ENCODE measurements around the gene AFTPH. TPM values are rescaled to one million over a fixed set of nuclear protein-coding genes. Genes with fewer than 3 reads are reported as not detected.

Gene AFTPH
- polyA plus RNA-seq, 1 of the 3 experiments (the other 2 are of a cell fraction), result 7.4 TPM

DNA sequence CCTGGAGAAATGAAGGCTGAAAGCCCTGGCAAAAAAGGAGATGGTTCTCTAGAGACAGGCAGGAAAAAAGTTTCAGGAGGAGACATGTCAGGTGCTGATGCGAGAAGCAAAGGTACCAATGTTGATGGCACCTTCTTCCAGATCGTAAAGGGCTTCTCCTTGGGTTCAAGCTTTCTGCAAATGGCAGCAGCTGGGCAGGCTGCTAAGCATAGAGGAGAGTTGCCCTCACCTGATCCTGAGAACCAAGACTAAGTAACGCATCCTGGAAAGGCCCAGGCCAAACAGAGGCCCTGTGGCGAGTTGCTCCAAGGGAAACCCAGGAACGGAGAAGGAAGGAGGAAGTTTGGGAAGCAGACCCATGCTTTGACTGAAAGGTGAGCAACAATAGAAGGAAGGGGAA lies 23.6 kb upstream of the AFTPH start:
- ChIA-PET CTCF (interaction anchor here (1.7 to 4.9 kb wide), 3 partner anchors 13 to 169 kb away, joined by 4 to 30 read pairs (median 5); no protein-coding TSS in a partner anchor), POLR2A (no interaction called here)
- Histone ChIP-seq H3K9ac (no peak overlapping the region), H3K36me3 (replicated peaks in 1 of 2; ENCODE audit: control insufficient read depth in 1 of 2, insufficient read depth in 2 of 2, low read length in 1 of 2) (no peaks in the 10 kb centered on the region), H3K27me3 (ENCODE audit: insufficient read depth) (peaks cover 5% of the 10 kb centered on the region; the same call in 1 of the 2 replicates), H3K4me3 (ENCODE audit: low read depth in 2 of 2, low read length in 1 of 2) (no peak overlapping the region), H3K27ac (ENCODE audit: low read depth in 2 of 2, low read length in 1 of 2) (no peak overlapping the region), H3K4me2 (no peak overlapping the region), H3K9me3 (no peaks in the 10 kb centered on the region), H4K20me1 (ENCODE audit: insufficient read depth) (no peaks in the 10 kb centered on the region), H3K79me2 (ENCODE audit: insufficient read depth) (no peaks in the 10 kb centered on the region), H2AFZ (ENCODE audit: low read depth) (no peak overlapping the region), H3K4me1 (ENCODE audit: control insufficient read depth in 1 of 2, insufficient read depth in 2 of 2, low read depth in 1 of 2, low read length in 1 of 2) (no peaks in the 10 kb centered on the region), H3K9me2 (no peaks in the 10 kb centered on the region), H3F3A (replicated peaks; ENCODE audit: insufficient read depth) (no peaks in the 10 kb centered on the region)
- TF ChIP-seq, protein P1, sequence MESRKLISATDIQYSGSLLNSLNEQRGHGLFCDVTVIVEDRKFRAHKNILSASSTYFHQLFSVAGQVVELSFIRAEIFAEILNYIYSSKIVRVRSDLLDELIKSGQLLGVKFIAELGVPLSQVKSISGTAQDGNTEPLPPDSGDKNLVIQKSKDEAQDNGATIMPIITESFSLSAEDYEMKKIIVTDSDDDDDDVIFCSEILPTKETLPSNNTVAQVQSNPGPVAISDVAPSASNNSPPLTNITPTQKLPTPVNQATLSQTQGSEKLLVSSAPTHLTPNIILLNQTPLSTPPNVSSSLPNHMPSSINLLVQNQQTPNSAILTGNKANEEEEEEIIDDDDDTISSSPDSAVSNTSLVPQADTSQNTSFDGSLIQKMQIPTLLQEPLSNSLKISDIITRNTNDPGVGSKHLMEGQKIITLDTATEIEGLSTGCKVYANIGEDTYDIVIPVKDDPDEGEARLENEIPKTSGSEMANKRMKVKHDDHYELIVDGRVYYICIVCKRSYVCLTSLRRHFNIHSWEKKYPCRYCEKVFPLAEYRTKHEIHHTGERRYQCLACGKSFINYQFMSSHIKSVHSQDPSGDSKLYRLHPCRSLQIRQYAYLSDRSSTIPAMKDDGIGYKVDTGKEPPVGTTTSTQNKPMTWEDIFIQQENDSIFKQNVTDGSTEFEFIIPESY (IDR thresholded peaks at IDR 0.05; ENCODE audit: borderline replicate concordance, low read depth), result no peak
- TF ChIP-seq, protein P2, sequence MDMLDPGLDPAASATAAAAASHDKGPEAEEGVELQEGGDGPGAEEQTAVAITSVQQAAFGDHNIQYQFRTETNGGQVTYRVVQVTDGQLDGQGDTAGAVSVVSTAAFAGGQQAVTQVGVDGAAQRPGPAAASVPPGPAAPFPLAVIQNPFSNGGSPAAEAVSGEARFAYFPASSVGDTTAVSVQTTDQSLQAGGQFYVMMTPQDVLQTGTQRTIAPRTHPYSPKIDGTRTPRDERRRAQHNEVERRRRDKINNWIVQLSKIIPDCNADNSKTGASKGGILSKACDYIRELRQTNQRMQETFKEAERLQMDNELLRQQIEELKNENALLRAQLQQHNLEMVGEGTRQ (IDR thresholded peaks at IDR 0.05; ENCODE audit: borderline replicate concordance, low read depth, low read length), result no peak
- TF ChIP-seq FOSL2 (IDR thresholded peaks at IDR 0.05; ENCODE audit: borderline replicate concordance, low read depth), result no peak
- TF ChIP-seq GABPA (IDR thresholded peaks at IDR 0.05; ENCODE audit: low read depth), result no peak
- TF ChIP-seq MAX (IDR thresholded peaks at IDR 0.05; ENCODE audit: low read depth), result no peak
- TF ChIP-seq RAD21 (IDR thresholded peaks at IDR 0.05; ENCODE audit: low read length), result no peak
- no peak for TF ChIP-seq RFX5 (IDR thresholded peaks at IDR 0.05; ENCODE audit: low read length)
- no peak for TF ChIP-seq FOXM1 (IDR thresholded peaks at IDR 0.05; ENCODE audit: low read depth)
- TF ChIP-seq CTCF (IDR thresholded peaks at IDR 0.05), result no peak
- TF ChIP-seq, protein P3, sequence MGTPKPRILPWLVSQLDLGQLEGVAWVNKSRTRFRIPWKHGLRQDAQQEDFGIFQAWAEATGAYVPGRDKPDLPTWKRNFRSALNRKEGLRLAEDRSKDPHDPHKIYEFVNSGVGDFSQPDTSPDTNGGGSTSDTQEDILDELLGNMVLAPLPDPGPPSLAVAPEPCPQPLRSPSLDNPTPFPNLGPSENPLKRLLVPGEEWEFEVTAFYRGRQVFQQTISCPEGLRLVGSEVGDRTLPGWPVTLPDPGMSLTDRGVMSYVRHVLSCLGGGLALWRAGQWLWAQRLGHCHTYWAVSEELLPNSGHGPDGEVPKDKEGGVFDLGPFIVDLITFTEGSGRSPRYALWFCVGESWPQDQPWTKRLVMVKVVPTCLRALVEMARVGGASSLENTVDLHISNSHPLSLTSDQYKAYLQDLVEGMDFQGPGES (IDR thresholded peaks at IDR 0.05; ENCODE audit: low read depth, low read length), result no peak
- TF ChIP-seq YY1 (IDR thresholded peaks at IDR 0.05; ENCODE audit: low read depth), result no peak
- TF ChIP-seq TAF1 (IDR thresholded peaks at IDR 0.05; ENCODE audit: borderline replicate concordance, low read depth, low read length), result no peak
- TF ChIP-seq TCF12 (IDR thresholded peaks at IDR 0.05), result no peak
- no peak for TF ChIP-seq NFIC (IDR thresholded peaks at IDR 0.05; ENCODE audit: borderline replicate concordance)
- no peak for TF ChIP-seq REST (IDR thresholded peaks at IDR 0.05; ENCODE audit: low read depth, low read length)
- TF ChIP-seq PBX3 (IDR thresholded peaks at IDR 0.05), result no peak
- no peak for TF ChIP-seq NRF1 (IDR thresholded peaks at IDR 0.05; ENCODE audit: low read depth, low read length)
- WGBS (ENCODE audit: low lambda C conversion rate), result 64% methylated on average over 5 of the region's 5 CpGs
- no peak for DNase-seq
